Body of pancreas (tissue), 4 donors: ENCODE measurements around the gene CYP46A1. TPM values are rescaled to one million over a fixed set of nuclear protein-coding genes. Genes with fewer than 3 reads are reported as not detected.
A peak's percentile ranks its signal among the peaks of the same experiment; 100 is the strongest.
"Not testable (repeated sequence)": the region's sequence is repeated elsewhere in the genome, so short reads cannot be mapped to it uniquely, and the experiment has no call there.

Experiments used
- ATAC-seq: fragments of 150-250 bp; one replicate; pipeline ENCODE4 v1.9.1; 2016
- DNase-seq, 4 donors: peaks; one replicate each; pipeline ENCODE4 v3.0.0-alpha.2; 2019
- H3K27ac ChIP-seq, 4 donors: fragments of 200-600 bp; sonication (generic); 1 replicate in 3 of 4; 2 replicates in 1 of 4; pipeline versions ENCODE4 v1.5.1 to v1.6.1; 2016 to 2019; ENCODE audit warnings: mild to moderate bottlenecking in 1 of 4, mixed read lengths in 1 of 4, moderate library complexity in 1 of 4
- H3K27me3 ChIP-seq, 2 donors: fragments of 200-600 bp; sonication (generic); one replicate each; pipeline ENCODE4 v1.6.0; 2016; ENCODE audit warnings: mild to moderate bottlenecking in 1 of 2
- H3K36me3 ChIP-seq, 2 donors: fragments of 200-600 bp; sonication (generic); replicated peaks in 1 of 2; 2 replicates each; pipeline ENCODE4 v1.5.1; 2016; ENCODE audit warnings: low read depth in 2 of 2; ENCODE audit not compliant: insufficient read depth in 1 of 2
- H3K4me1 ChIP-seq: fragments of 200-600 bp; sonication (generic); one replicate; pipeline ENCODE4 v1.6.0; 2016
- H3K4me3 ChIP-seq, 2 donors: fragments of 200-600 bp; sonication (generic); 1 replicate in 1 of 2; 2 replicates in 1 of 2; pipeline ENCODE4 v1.5.1; 2016 to 2019
- H3K9me3 ChIP-seq, 3 donors: fragments of 200-600 bp; sonication (generic); 1 replicate in 2 of 3; 2 replicates in 1 of 3; pipeline ENCODE4 v1.5.1; 2016
- POLR2A ChIP-seq, 3 donors: fragments of 450-650 bp; IDR thresholded peaks; one replicate each; pipeline ENCODE4 v1.6.1; 2016; ENCODE audit warnings: antibody characterized with exemption in 3 of 3, mild to moderate bottlenecking in 2 of 3
- WGBS, 2 donors: methylation state at CpG; one replicate each; pipeline ENCODE4 v1.1.5; 2017; 5-methylcytosine and 5-hydroxymethylcytosine counted together
- intact Hi-C: fragments of 100-400 bp; cut with DNase I; formaldehyde crosslinking; loops from one replicate; pipeline ENCODE4 v1.15.1; 2023
- total RNA-seq, 2 donors: library from RNA; depleted of rRNA; stranded (reverse); fragments of >200 nt; gene quantifications; one replicate each; pipeline ENCODE4 v1.1.0, GENCODE V29; 2016
- TF ChIP-seq, protein P1 (sequence below), 7 experiments: fragments of 450-650 bp in 4 of 7; fragments of 200-600 bp in 3 of 7; sonication (generic) in 3 of 7; IDR thresholded peaks; one replicate each; pipeline ENCODE4 v1.5.1; 2016 to 2019; ENCODE audit warnings: antibody characterized with exemption in 7 of 7

The CYP46A1 gene
- total RNA-seq, 2 donors from 2014 or later: 1.3 to 4.9 TPM

DNA sequence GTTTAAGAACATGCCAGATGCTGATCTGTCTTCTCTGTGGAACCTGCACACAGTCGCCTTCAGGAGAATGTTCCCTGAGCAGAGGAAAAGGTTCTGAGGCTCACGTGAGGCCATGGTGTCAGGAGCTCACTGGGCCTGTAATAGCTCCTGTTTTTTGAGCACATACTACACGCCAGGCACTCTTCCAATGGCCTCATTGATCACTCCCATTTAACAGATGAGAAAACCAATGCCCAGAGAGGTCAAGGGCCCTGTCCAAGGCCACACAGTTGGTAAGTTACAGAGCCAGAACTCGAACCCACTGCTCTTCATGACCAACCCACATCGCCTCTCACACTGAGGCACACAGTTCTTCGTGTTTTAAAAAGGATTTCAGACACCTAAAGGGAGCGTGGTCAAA lies 46.5 kb upstream of the CYP46A1 start:
- ATAC-seq: no peak
- Histone ChIP-seq H3K4me3 (no peak overlapping the region), H3K27ac (no peak overlapping the region), H3K4me1 (no peaks in the 10 kb centered on the region), H3K27me3 (no peaks in the 10 kb centered on the region), H3K36me3 (no peaks in the 10 kb centered on the region), H3K9me3 (no peaks in the 10 kb centered on the region)
- 82 to 88% methylated on average over 7 of the region's 7 CpGs for WGBS, 2 donors
- DNase-seq: no peak
- TF ChIP-seq POLR2A (IDR thresholded peaks at IDR 0.05): no peak
- TF ChIP-seq, protein P1, sequence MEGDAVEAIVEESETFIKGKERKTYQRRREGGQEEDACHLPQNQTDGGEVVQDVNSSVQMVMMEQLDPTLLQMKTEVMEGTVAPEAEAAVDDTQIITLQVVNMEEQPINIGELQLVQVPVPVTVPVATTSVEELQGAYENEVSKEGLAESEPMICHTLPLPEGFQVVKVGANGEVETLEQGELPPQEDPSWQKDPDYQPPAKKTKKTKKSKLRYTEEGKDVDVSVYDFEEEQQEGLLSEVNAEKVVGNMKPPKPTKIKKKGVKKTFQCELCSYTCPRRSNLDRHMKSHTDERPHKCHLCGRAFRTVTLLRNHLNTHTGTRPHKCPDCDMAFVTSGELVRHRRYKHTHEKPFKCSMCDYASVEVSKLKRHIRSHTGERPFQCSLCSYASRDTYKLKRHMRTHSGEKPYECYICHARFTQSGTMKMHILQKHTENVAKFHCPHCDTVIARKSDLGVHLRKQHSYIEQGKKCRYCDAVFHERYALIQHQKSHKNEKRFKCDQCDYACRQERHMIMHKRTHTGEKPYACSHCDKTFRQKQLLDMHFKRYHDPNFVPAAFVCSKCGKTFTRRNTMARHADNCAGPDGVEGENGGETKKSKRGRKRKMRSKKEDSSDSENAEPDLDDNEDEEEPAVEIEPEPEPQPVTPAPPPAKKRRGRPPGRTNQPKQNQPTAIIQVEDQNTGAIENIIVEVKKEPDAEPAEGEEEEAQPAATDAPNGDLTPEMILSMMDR (IDR thresholded peaks at IDR 0.05): no peak
- intact Hi-C loops: no loop called here

GRCh38 chr14:99642771-99643170 lies 41.3 kb upstream of the CYP46A1 start:
- WGBS, 2 donors: 89 to 95% methylated on average over 5 of the region's 5 CpGs
- H3K27ac ChIP-seq, H3K9me3 ChIP-seq, H3K4me3 ChIP-seq, intact Hi-C loops, H3K27me3 ChIP-seq, H3K36me3 ChIP-seq, ATAC-seq, DNase-seq: not testable (repeated sequence)
- peaks cover 10% of the 10 kb centered on the region for H3K4me1 ChIP-seq

- Histone ChIP-seq H3K27me3 (peaks cover 0 to 7% of the 10 kb centered on the region in 2 donors), H3K36me3 (no peaks in the 10 kb centered on the region), H3K4me1 (peaks cover 10% of the 10 kb centered on the region), H3K4me3 (no peak overlapping the region), H3K9me3 (no peaks in the 10 kb centered on the region), H3K27ac (no peak overlapping the region)
- DNase-seq (no peak), ATAC-seq (no peak)
- intact Hi-C loops: no loop called here
- 73 to 75% methylated on average over 5 to 6 of the region's 6 CpGs for WGBS, 2 donors
- TF ChIP-seq, protein P1 (IDR thresholded peaks at IDR 0.05): no peak
- TF ChIP-seq POLR2A (IDR thresholded peaks at IDR 0.05): no peak
Measured at GRCh38 chr14:99643343-99643742, 40.8 kb upstream of the CYP46A1 start.

GRCh38 chr14:99644035-99644587 lies 40.0 kb upstream of the CYP46A1 start:
- TF ChIP-seq, protein P1 (IDR thresholded peaks at IDR 0.05): no peak
- no peak for TF ChIP-seq POLR2A (IDR thresholded peaks at IDR 0.05)
- 89 to 92% methylated on average over 11 of the region's 11 CpGs for WGBS, 2 donors
- Histone ChIP-seq H3K9me3 (no peaks in the 10 kb centered on the region), H3K4me1 (peaks cover 10% of the 10 kb centered on the region), H3K36me3 (no peaks in the 10 kb centered on the region), H3K4me3 (no peak overlapping the region), H3K27me3 (peaks cover 0 to 7% of the 10 kb centered on the region in 2 donors), H3K27ac (no peak overlapping the region)
- ATAC-seq (no peak), DNase-seq (no peak)
- intact Hi-C loops: no loop called here

DNA sequence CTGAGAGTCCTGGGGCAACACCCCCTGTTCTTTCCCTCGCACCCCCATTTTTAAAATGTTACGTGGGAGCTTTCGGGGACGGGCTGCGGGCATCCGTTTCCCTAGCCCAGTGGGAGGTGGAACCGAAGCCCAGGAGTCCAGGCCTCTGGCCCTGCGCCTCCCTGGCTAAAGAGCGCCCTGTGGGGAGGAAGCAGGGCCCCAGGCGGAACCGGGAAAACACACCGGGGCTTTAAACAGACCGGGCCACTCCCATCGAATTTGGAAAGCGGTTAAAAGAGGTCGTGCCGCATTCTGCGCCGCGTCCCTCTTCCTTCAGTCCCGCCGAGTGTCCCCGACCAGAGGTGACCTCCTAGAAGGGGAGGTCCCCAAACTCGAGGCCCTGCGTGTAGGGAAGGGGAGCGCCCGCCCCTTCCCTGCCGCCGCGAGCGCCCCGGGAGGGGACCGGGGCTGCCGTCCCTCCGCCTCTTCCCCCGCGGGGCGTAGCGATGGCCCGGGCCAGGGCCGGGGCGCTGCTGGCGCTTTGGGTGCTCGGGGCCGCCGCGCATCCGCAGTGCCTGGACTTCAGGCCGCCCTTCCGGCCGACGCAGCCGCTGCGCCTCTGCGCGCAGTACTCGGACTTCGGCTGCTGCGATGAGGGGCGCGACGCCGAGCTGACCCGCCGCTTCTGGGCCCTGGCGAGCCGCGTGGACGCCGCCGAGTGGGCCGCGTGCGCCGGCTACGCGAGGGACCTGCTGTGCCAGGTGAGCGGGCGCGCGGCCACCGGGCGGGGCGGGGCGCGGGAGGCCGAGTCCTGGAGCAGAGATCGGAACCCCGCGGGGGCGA lies 39.2 kb upstream of the CYP46A1 start, which contains the start of gene HHIPL1:
Gene HHIPL1, plus strand, starts transcription at position 407 of the 822 bp plus-strand sequence. Its CDS starts 79 bp downstream, at position 486.
- intact Hi-C loops: no loop called here
- H3K4me3 ChIP-seq: no peak within 1 kb of the TSS
- H3K4me1 ChIP-seq: peaks cover 10% of the 10 kb centered on the region
- H3K36me3 ChIP-seq: no peaks in the 10 kb centered on the region
- H3K9me3 ChIP-seq: no peaks in the 10 kb centered on the region
- 10 to 59% methylated on average over 9 to 74 of the region's 91 CpGs for WGBS, 2 donors
- H3K27me3 ChIP-seq: peaks cover 0 to 7% of the 10 kb centered on the region in 2 donors
- TF ChIP-seq, protein P1 (IDR thresholded peaks at IDR 0.05): no peak
- no peak for TF ChIP-seq POLR2A (IDR thresholded peaks at IDR 0.05)
- ATAC-seq (peak; percentile 61), DNase-seq (peak in 2 of 4 donors; percentile 9 to 16)
- H3K27ac ChIP-seq: no peak within 1 kb of the TSS
